HG02840 (cell line): Measurements from ENCODE around the gene TRIM63.

ENCODE experiments used
- ATAC-seq: cut with Tn5 transposase; IDR thresholded peaks from one replicate; pipeline ENCODE4 v1.9.1; 2021; ENCODE audit warnings: mild to moderate bottlenecking, moderate library complexity, moderate number of reproducible peaks; ENCODE audit not compliant: unreplicated experiment, low FRiP score

Gene TRIM63

DNA sequence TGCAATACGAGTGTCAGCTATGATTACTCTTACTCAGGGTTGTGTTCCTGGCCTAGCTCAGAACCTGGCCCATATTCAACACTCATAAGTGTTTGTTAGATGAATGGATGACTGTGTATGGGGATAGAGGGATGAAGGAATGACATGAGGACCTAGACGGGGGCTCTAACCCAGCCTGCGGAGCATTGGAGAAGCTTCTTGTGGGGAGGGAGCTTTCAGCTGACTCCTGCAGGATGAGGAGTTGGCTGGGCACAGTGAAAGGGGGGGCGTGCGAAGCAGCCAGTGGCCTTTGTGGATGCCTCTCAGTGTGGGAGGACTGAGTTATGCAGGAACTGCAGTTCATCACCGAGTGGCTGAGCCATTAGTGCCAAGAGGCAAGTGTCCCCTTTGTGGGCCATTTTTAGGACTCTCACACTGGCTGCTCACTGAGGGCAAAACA lies 47.1 kb downstream of the TRIM63 start:
- no peak for ATAC-seq

GRCh38 chr1:26019641-26020315 lies 47.7 kb downstream of the TRIM63 start:
- no peak for ATAC-seq

DNA sequence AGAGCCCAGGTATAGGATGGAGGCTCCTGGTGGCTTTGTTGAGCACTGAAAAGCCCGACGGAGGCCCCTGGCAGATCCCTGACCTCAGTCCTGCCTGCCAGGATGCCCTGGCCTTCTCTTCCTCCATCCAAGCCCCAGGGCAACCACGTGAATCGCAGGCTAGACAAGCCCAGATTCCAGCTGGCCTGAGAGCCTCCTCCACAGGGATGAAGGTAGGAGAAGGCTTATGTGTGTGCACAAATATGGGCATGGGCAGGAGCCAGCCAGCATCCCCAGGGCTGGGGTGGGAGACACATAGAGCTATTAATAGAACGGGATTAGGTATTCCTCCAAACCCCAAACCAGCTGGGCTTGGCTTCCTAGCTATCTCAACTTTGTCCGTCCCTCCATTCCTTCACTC lies 49.8 kb downstream of the TRIM63 start:
- ATAC-seq, result no peak

DNA sequence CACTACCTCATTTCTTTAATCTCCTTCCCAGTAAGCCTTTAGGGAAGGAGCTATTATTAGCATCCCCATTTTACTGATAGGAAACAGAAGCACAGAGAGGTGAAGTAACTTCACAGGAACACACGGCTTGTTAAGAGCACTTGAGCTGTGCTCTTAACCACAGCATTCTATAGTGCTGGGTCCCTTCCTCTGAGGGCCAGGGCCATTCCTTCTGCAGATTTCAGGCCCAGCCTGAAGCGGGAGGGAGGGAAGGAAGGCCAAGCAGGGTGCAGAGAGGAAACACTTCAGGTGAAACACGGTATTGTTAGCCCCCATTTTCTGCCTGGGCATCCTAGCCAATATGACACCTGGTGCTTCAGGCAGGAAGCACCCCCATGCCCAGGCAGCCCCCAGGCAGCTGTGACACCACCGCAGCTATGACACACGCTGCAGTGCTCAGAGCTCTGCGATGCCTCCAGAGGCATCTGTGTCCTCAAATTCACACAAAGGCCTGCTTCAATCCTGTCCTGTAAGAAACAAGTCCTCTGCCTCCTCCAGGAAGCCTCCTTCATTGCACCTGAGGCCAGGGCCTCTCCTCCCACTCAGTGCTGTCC lies 50.4 kb downstream of the TRIM63 start:
- ATAC-seq, result no peak

DNA sequence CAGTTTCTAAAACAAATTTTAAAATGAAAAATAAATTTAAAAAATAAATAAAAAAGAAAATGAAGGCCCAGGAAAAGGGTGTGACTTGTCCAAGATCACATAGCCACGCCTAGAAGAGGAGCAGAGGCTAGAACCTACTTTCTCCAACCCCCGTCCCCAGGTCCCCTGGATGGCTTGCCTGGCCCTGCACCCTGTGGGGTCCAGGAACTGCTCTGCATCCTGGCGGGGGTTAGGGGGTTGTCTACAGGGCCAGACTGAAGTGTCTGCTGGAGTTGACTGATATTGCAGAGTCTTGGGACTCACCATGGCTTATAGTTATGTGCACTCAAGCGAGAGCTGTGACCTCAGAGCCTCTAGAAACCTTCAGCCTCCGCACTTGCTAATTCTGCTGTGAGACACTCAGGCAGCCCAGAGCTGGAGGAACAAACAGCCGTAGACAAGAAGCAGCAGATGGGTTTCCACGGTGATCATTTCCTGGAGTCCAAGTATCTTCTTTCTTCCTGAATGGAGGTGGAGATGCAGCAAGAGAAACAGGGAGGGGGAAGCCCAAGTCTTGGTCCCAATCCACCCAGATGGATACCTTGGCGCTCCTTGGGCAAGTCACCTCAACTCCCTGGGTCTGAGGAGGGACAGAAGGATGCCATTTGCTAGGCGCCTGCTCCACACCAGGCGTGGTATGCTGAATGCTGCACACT lies 51.0 kb downstream of the TRIM63 start:
- no peak for ATAC-seq

DNA sequence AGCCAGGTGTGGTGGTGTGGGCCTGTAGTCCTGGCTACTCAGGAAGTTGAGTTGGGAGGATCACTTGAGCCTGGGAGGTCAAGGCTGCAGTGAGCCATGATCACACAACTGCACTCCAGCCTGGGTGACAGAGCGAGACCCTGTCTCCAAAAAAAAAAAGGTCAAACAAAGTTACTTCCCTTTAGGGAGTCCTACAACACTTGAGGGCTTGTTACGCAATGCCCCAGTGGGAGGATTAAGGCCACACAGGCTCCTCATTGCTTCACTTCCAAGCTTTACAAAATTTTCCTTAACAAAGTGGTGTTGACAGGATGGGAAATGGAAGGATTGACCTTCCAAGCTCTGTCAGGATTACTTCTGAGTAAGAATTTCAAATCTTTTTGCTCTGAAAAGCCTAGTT lies 52.1 kb downstream of the TRIM63 start:
- ATAC-seq, result no peak

GRCh38 chr1:26014179-26014578 lies 53.3 kb downstream of the TRIM63 start:
- no peak for ATAC-seq

- no peak for ATAC-seq
Observed at GRCh38 chr1:26012864-26013263, 54.6 kb downstream of the TRIM63 start.

- ATAC-seq, result no peak
Observed at GRCh38 chr1:26010825-26011224, 56.6 kb downstream of the TRIM63 start.

DNA sequence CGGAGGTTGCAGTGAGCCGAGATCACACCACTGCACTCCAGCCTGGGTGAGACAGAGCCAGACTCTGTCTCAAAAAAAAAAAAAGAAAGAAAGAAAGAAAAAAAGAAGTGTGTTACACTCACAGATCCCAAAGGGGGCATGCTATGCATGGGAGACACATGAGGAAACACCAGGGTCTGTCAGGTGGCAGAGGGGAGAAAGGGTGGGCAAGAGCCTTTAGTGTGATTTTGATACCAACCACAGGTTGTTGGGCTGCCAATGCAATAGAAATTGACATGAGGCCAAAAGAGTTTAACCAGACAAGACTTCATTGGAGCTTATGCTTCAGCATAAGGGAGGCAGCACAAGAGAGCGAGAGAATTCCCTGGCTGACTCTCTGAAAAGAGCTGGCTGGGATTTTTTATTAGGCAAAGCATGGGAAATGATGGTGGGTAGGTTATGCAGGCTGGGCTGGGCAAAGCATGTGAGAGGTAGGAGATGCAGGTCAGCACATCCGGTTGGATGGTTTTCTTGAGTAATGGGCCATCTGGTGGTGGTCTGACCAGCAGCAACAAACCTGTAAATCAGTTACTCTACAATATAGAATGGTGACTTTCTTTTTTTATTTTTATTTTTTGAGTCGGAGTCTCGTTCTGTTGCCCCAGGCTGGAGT lies 57.5 kb downstream of the TRIM63 start:
- ATAC-seq, result no peak

DNA sequence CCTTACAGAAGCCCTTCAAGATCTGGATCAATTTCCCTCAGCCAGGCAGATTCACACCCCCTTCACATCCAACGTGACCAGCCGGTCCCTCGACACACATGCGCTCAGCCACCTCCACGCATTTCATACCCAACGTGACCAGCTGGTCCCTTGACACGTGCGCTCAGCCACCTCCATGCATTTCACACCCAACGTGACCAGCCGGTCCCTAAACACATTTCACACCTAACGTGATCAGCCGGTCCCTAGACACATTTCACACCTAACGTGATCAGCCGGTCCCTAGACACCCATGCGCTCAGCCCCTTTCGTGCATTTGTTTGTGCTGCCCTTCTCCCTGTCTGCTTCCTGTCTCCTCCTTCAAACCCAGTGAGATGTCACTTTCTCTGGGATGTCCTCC lies 60.7 kb downstream of the TRIM63 start:
- ATAC-seq, result no peak

DNA sequence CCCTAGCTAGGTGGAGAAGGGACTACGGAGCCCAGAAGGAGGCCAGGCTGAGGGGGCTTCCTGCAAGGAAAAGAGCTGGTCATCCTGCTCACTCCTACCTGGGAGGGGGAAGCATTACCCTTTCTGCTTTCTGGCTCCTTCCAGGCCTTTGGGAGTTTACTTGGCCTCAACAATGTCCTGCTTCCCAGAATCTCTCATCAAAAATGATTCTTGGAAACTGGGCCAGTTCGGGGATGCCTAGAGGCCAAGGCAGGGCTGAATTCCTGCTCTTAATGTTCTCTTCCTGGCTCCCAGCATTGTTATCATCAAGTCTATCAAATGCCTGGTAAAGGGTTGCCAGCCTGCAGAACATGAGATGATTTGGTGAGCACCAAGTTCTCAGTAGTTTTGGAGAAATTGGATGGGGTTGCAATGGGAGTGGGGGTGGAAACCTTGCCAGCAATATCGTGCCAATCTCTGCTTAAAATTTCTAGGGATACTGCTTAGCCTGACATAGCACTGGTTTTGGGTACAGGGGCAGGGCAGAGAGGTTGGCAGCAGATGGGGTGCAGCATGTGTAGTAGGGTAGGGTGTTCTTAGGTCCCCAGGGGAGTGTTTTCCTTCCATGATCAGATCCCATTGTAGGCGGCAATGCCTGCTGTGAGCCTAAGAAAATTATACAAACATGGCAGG lies 61.9 kb downstream of the TRIM63 start:
- no peak for ATAC-seq

DNA sequence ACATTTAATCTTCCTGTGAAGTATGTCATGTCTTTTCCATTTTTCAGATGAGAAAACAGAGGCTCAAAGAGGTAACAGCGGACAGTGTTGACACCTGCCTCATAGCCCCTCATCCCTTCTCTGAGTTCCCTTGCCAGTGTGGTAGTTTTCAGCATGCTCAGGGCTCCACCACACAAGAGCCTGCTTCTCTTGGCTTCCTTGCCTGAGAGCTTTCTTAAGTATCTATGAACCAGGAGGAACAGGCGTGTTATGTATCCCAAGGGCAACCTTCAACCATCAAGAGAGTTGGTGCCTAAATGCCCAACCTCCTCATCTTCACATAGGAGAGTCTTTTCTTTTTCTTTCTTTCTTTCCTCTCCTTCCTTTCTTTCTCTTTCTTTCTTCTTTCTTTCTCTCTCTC lies 63.7 kb downstream of the TRIM63 start:
- ATAC-seq, result no peak

- no peak for ATAC-seq
Observed at GRCh38 chr1:26003262-26003661, 64.2 kb downstream of the TRIM63 start.
